ENCODE measurements around the gene LIPT2.

LIPT2 gene

GRCh38 chr11:74532501-74533246 lies 39.1 kb upstream of the LIPT2 start:
- ATAC-seq: no peak
- no peak for TF ChIP-seq PPARA (CRISPR knock-in tag; IDR thresholded peaks at IDR 0.05; ENCODE audit: borderline replicate concordance)

GRCh38 chr11:74524978-74525377 lies 31.5 kb upstream of the LIPT2 start:
- ATAC-seq: no peak
- TF ChIP-seq ESRRG (CRISPR knock-in tag; IDR thresholded peaks at IDR 0.05) (no peak), CSDC2 (CRISPR knock-in tag; IDR thresholded peaks at IDR 0.05) (no peak), TSHZ2 (CRISPR knock-in tag; IDR thresholded peaks at IDR 0.05) (no peak), ARNTL (CRISPR knock-in tag; IDR thresholded peaks at IDR 0.05; ENCODE audit: borderline replicate concordance, low read depth) (no peak), TOX (CRISPR knock-in tag; IDR thresholded peaks at IDR 0.05; ENCODE audit: borderline replicate concordance) (no peak), GLIS3 (CRISPR knock-in tag; IDR thresholded peaks at IDR 0.05) (no peak), TCF4 (CRISPR knock-in tag; IDR thresholded peaks at IDR 0.05; ENCODE audit: borderline replicate concordance) (no peak), PPARA (CRISPR knock-in tag; IDR thresholded peaks at IDR 0.05; ENCODE audit: borderline replicate concordance) (no peak), ZNF70 (CRISPR knock-in tag; IDR thresholded peaks at IDR 0.05) (no peak), OSR1 (CRISPR knock-in tag; IDR thresholded peaks at IDR 0.05) (no peak), ZFP3 (CRISPR knock-in tag; IDR thresholded peaks at IDR 0.05) (no peak), PATZ1 (CRISPR knock-in tag; IDR thresholded peaks at IDR 0.05; ENCODE audit: borderline replicate concordance) (no peak), ZNF8 (CRISPR knock-in tag; IDR thresholded peaks at IDR 0.05) (no peak)

- ATAC-seq: no peak
- TF ChIP-seq POU6F1 (CRISPR knock-in tag; IDR thresholded peaks at IDR 0.05; ENCODE audit: borderline replicate concordance, low read depth): no peak
- no peak for TF ChIP-seq CREB5 (CRISPR knock-in tag; IDR thresholded peaks at IDR 0.05; ENCODE audit: low read depth)
- TF ChIP-seq ZNF8 (CRISPR knock-in tag; IDR thresholded peaks at IDR 0.05): no peak
- TF ChIP-seq ISL1 (CRISPR knock-in tag; IDR thresholded peaks at IDR 0.05): no peak
- TF ChIP-seq BACH2 (CRISPR knock-in tag; IDR thresholded peaks at IDR 0.05; ENCODE audit: borderline replicate concordance): no peak
- TF ChIP-seq PPARA (CRISPR knock-in tag; IDR thresholded peaks at IDR 0.05; ENCODE audit: borderline replicate concordance): no peak
- TF ChIP-seq ZNF565 (CRISPR knock-in tag; conservative IDR thresholded peaks at IDR 0.05; ENCODE audit: low read depth): no peak
- TF ChIP-seq GLIS3 (CRISPR knock-in tag; IDR thresholded peaks at IDR 0.05): no peak
- no peak for TF ChIP-seq CSDC2 (CRISPR knock-in tag; IDR thresholded peaks at IDR 0.05)
- TF ChIP-seq ZFP3 (CRISPR knock-in tag; IDR thresholded peaks at IDR 0.05): no peak
- TF ChIP-seq PATZ1 (CRISPR knock-in tag; IDR thresholded peaks at IDR 0.05; ENCODE audit: borderline replicate concordance): no peak
- no peak for TF ChIP-seq TOX (CRISPR knock-in tag; IDR thresholded peaks at IDR 0.05; ENCODE audit: borderline replicate concordance)
- TF ChIP-seq TCF4 (CRISPR knock-in tag; IDR thresholded peaks at IDR 0.05; ENCODE audit: borderline replicate concordance): no peak
Measured at GRCh38 chr11:74524501-74524900, 31.0 kb upstream of the LIPT2 start.

Measured in SK-N-SH treated with all-trans-retinoic acid at 6 μM for 48 hours (cell line).